ENCODE data around the gene CLCN6. TPM values are rescaled to one million over a fixed set of nuclear protein-coding genes. Genes with fewer than 3 reads are reported as not detected.

Gene CLCN6
- total RNA-seq, 2 experiments from 2014 or later, result 19.7 to 20.9 TPM

DNA sequence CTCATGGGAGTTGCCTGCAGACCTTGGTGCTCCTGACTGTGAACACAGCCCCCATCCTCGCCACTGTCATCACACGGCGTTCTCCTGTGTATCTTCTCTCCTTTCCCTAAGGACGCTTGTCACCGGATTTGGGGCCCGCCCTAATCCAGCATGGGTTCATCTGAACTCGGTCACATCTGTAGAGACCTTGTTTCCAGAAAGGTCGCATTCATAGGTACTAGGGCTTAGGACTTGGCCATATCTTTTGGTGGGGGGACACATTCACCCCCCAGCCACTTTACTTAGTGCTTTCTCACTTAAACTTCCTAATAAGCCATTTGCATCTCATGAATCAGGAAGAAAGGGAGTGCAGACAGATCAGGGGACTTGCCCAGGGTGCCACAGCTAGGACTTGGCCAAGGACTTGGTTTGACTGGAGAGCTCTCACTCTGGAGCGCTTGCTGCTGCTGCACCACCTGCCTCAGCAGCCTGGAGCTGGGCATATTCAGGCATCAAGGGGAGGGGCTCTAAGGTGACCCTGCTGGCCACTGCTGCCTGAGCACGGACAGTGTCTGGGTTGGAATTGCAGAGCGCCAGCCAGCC, 31.9 kb downstream of the CLCN6 start:
- Mint-ChIP-seq H3K36me3 (ENCODE audit: low read depth) (peaks cover 42% of the 10 kb centered on the region), H3K27ac (no peak overlapping the region), H3K27me3 (ENCODE audit: low read depth) (no peaks in the 10 kb centered on the region), H3K4me1 (ENCODE audit: low read depth) (peaks cover 6% of the 10 kb centered on the region), H3K9me3 (ENCODE audit: insufficient read depth) (no peaks in the 10 kb centered on the region), H3K4me3 (no peak overlapping the region)
- ChIA-PET POLR2A (interaction anchor here (15.2 kb wide), 1 partner anchor 71 kb away, joined by 209 read pairs; no protein-coding TSS in a partner anchor), CTCF (interaction anchor here (0.5 to 2.1 kb wide), 25 partner anchors 12 to 533 kb away, joined by 3 to 20 read pairs (median 3); partner anchors contain the start of genes CLCN6, MAD2L2, MFN2 and MTHFR)
- no peak for ATAC-seq
- DNase-seq, result no peak

GRCh38 chr1:11838349-11839272, 32.6 kb downstream of the CLCN6 start:
- Mint-ChIP-seq H3K4me3 (no peak overlapping the region), H3K27me3 (ENCODE audit: low read depth) (no peaks in the 10 kb centered on the region), H3K9me3 (ENCODE audit: insufficient read depth) (no peaks in the 10 kb centered on the region), H3K27ac (no peak overlapping the region), H3K36me3 (ENCODE audit: low read depth) (peaks cover 39% of the 10 kb centered on the region), H3K4me1 (ENCODE audit: low read depth) (peaks cover 6% of the 10 kb centered on the region)
- ChIA-PET CTCF (interaction anchor here (0.5 to 2.1 kb wide), 26 partner anchors 12 to 534 kb away, joined by 3 to 20 read pairs (median 3); partner anchors contain the start of genes CLCN6, MAD2L2, MFN2 and MTHFR), POLR2A (interaction anchor here (15.2 kb wide), 1 partner anchor 70 kb away, joined by 209 read pairs; no protein-coding TSS in a partner anchor)
- DNase-seq, result peak; percentile 81
- ATAC-seq, result peak; percentile 94

GRCh38 chr1:11839727-11840705, 34.0 kb downstream of the CLCN6 start:
- Mint-ChIP-seq H3K27me3 (ENCODE audit: low read depth) (no peaks in the 10 kb centered on the region), H3K9me3 (ENCODE audit: insufficient read depth) (no peaks in the 10 kb centered on the region)

DNA sequence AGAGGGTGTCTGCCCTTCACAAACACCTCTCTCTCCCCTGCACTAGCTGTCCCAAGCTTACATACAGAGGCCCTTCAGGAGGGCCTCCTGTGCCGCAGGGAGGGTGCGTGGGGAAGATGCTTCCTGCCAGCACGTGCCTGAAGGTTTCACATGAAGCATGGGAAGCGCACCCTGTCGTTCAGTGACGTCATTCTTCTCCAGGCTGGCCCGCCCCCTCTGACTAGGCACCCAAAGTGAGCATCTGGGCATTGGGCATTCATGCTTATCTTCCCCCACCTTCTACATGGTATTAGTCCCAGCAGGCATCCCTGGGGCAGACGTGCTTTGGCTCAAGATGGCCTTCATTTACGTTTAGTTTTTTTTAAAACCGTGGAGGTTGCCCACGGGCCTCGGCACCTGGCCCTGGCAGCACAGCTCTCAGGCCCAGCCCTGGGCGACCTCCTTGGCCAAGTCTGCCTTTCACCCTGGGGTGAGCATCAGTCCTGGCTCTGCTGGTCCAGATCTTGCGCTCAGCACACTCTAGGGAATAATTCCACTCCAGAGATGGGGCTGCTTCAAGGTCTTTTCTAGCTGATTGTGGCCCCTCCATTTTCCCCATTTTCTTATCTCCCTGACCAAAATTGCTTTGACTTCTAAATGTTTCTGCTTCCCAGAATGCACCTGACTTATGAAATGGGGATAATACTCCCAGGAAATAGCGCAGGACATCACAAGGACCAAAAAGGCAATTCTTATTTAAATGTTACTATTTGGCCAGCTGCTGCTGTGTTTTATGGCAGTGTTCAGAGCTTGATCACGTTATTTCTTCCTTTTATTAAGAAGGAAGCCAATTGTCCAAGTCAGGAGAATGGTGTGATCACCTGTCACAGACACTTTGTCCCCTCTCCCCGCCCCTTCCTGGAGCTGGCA, 35.5 kb downstream of the CLCN6 start:
- CTCF ChIA-PET, result interaction anchor here (0.7 to 1.1 kb wide), 2 partner anchors 23 to 51 kb away, joined by 3 to 4 read pairs; no protein-coding TSS in a partner anchor
- POLR2A ChIA-PET, result interaction anchor here (0.8 to 15.2 kb wide), 2 partner anchors 67 to 178 kb away, joined by 3 to 209 read pairs; partner anchors contain the start of gene MIIP
- H3K36me3 Mint-ChIP-seq (ENCODE audit: low read depth), result peaks cover 28% of the 10 kb centered on the region

More at GRCh38 chr1:11839727-11840705, 34.0 kb downstream of the CLCN6 start:
- no peak for DNase-seq
- CTCF ChIA-PET, result interaction anchor here (0.8 to 2.1 kb wide), 5 partner anchors 53 to 284 kb away, joined by 3 to 9 read pairs (median 6); no protein-coding TSS in a partner anchor
- no peak overlapping the region for H3K4me3 Mint-ChIP-seq
- no peak for ATAC-seq
- H3K27ac Mint-ChIP-seq, result no peak overlapping the region
- POLR2A ChIA-PET, result interaction anchor here (0.8 to 15.2 kb wide), 2 partner anchors 69 to 180 kb away, joined by 3 to 209 read pairs; partner anchors contain the start of gene MIIP
- H3K36me3 Mint-ChIP-seq (ENCODE audit: low read depth), result peaks cover 31% of the 10 kb centered on the region
- peaks cover 6% of the 10 kb centered on the region for H3K4me1 Mint-ChIP-seq (ENCODE audit: low read depth)

GRCh38 chr1:11842154-11843041, 36.4 kb downstream of the CLCN6 start:
- no peak for ATAC-seq

More for the DNA sequence above, 35.5 kb downstream of the CLCN6 start:
- Mint-ChIP-seq H3K4me1 (ENCODE audit: low read depth) (peaks cover 6% of the 10 kb centered on the region), H3K4me3 (no peak overlapping the region), H3K9me3 (ENCODE audit: insufficient read depth) (no peaks in the 10 kb centered on the region), H3K27me3 (ENCODE audit: low read depth) (no peaks in the 10 kb centered on the region), H3K27ac (no peak overlapping the region)
- ATAC-seq, result no peak
- no peak for DNase-seq

DNA sequence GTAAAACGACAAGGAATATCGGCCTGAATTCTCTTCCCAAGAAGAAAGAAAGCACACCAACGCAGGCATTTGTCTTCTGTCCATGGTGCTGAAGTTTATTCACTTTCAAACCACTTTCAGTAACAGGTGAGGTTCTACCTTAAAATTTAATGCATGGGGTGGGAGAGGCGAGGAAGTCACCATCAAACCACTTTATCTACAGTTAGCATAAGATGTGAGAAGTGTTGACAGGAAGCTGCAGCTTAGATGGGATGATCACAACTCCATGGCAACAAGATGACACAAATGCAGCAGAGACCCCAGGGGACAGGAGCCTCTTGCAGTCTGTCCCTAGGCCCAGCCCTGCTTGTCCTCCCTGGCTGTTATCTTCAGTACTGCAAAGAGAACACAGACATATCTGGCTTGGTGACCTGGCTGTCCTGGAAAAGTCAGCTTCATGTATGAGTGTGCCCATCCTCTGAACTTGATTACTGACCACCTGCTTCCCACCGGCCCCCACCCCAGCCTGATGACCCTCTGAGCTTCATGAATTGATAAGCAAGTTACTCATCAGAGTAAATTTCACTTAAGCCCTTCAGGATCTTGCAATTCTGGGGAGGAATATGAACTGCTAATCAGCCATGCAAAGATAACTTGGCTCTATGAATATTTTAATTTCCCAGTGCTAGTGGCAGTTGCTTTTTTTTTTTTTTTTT, 39.8 kb downstream of the CLCN6 start:
- H3K27ac Mint-ChIP-seq, result no peak overlapping the region
- peaks cover 11% of the 10 kb centered on the region for H3K36me3 Mint-ChIP-seq (ENCODE audit: low read depth)
- peaks cover 2% of the 10 kb centered on the region for H3K4me1 Mint-ChIP-seq (ENCODE audit: low read depth)
- POLR2A ChIA-PET, result interaction anchor here (15.2 kb wide), 1 partner anchor 63 kb away, joined by 209 read pairs; no protein-coding TSS in a partner anchor
- H3K9me3 Mint-ChIP-seq (ENCODE audit: insufficient read depth), result no peaks in the 10 kb centered on the region
- no peak for ATAC-seq
- H3K27me3 Mint-ChIP-seq (ENCODE audit: low read depth), result no peaks in the 10 kb centered on the region
- DNase-seq, result no peak
- no peak overlapping the region for H3K4me3 Mint-ChIP-seq
- CTCF ChIA-PET, result interaction anchor here (0.6 to 1.2 kb wide), 2 partner anchors 14 to 136 kb away, joined by 3 read pairs; no protein-coding TSS in a partner anchor

More at GRCh38 chr1:11842154-11843041, 36.4 kb downstream of the CLCN6 start:
- no peak overlapping the region for H3K27ac Mint-ChIP-seq
- POLR2A ChIA-PET, result interaction anchor here (15.2 kb wide), 1 partner anchor 66 kb away, joined by 209 read pairs; no protein-coding TSS in a partner anchor
- DNase-seq, result no peak
- CTCF ChIA-PET, result interaction anchor here (1.1 kb wide), 1 partner anchor 50 kb away, joined by 4 read pairs; no protein-coding TSS in a partner anchor
- H3K4me1 Mint-ChIP-seq (ENCODE audit: low read depth), result peaks cover 6% of the 10 kb centered on the region
- no peaks in the 10 kb centered on the region for H3K27me3 Mint-ChIP-seq (ENCODE audit: low read depth)
- H3K4me3 Mint-ChIP-seq, result no peak overlapping the region
- H3K9me3 Mint-ChIP-seq (ENCODE audit: insufficient read depth), result no peaks in the 10 kb centered on the region
- peaks cover 27% of the 10 kb centered on the region for H3K36me3 Mint-ChIP-seq (ENCODE audit: low read depth)

- ChIA-PET CTCF (no interaction called here), POLR2A (interaction anchor here (15.2 kb wide), 1 partner anchor 61 kb away, joined by 209 read pairs; no protein-coding TSS in a partner anchor)
- Mint-ChIP-seq H3K27ac (no peak within 1 kb of the TSS), H3K36me3 (ENCODE audit: low read depth) (peaks cover 5% of the 10 kb centered on the region), H3K4me1 (ENCODE audit: low read depth) (no peaks in the 10 kb centered on the region), H3K27me3 (ENCODE audit: low read depth) (peaks cover under 1% of the 10 kb centered on the region), H3K4me3 (no peak within 1 kb of the TSS), H3K9me3 (ENCODE audit: insufficient read depth) (no peaks in the 10 kb centered on the region)
- no peak for ATAC-seq
- DNase-seq, result no peak
These were observed 41.8 kb downstream of the CLCN6 start, which contains the start of gene NPPA for GRCh38 chr1:11847667-11848372. TSS of gene NPPA (minus strand) at chr1:11847783. CDS start at chr1:11847684, 99 bp downstream.

GRCh38 chr1:11848373-11848700, 42.3 kb downstream of the CLCN6 start:
- Mint-ChIP-seq H3K9me3 (ENCODE audit: insufficient read depth) (no peaks in the 10 kb centered on the region), H3K4me1 (ENCODE audit: low read depth) (no peaks in the 10 kb centered on the region), H3K4me3 (no peak overlapping the region), H3K36me3 (ENCODE audit: low read depth) (peaks cover 5% of the 10 kb centered on the region), H3K27ac (no peak overlapping the region), H3K27me3 (ENCODE audit: low read depth) (peaks cover 5% of the 10 kb centered on the region)
- ChIA-PET CTCF (no interaction called here), POLR2A (interaction anchor here (15.2 kb wide), 1 partner anchor 60 kb away, joined by 209 read pairs; no protein-coding TSS in a partner anchor)
- ATAC-seq (no peak), DNase-seq (no peak)
